CD4-positive, alpha-beta T cell treated with Interleukin-17A for 1 hour (primary cell): Measurements from ENCODE around the gene PTPRG.

Source experiments
- DNase-seq: peaks from one replicate; pipeline ENCODE4 v3.0.0-alpha.2; 2020

PTPRG gene

DNA sequence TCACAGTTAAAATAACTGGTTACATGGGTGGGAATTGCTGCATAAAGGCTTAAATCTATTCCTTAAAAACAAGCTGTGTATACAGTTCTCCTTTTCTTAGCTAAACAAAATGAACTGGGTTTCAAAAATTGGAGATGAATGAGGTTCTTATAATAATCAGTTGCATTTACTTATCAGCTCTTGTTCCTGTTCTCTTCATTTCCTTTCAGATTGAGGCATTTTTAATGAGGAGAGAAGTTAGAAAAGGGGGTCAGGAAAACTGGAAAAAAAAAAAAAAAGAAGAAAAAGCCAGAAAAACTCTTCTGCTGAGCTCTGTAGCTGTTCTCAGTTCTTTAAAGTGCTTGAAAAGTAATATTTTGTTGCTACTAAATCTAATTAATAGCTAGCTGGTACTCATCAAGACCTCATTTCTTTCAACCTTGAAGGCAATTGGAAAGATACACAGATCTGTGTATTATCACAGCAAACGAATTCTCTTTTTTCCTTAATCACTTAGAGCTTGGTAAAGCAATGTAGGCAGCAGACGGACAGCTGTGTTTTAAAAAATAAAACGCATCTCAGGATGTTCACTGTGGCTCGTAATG, 32.2 kb downstream of the PTPRG start:
- no peak for DNase-seq

DNA sequence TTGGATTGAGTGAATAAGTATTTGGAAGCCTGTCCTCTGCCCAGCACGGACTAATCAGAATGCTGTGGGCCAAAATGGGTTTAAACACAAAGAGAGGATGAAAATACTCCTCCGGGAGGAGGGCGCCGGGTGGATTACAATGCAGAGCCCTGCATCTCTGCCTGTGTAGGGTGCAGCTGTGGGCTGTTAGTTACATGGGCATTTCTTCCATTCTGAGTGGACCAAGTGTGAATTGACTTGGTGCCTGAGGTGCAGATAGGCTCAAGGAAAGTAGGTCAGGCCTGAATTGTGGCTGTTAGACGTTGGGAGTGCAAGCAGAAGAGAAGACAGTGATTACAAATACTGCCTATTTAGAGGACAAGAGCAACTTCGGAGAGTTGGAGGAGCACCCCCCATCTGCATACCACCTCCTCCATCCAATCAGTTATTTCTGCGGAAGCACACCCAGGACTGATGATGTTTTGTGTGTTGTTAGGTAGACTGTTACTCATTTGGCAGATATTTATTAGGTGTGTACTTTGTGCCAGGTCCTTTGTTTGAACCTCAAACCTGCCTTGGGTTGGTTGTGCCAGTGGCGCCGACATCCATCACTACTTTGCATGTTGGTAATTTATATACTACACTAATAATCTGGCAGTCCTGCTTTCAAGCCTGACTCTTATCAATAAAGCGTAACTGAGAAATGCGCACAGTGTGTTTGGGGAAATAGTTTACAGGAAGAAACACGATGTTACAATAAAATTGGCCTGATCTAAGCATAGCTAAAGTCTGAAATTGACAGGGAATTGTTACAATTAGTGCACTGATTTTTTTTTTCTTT, 33.0 kb downstream of the PTPRG start:
- no peak for DNase-seq

- no peak for DNase-seq
Measured at GRCh38 chr3:61594964-61595285, 33.6 kb downstream of the PTPRG start.

DNA sequence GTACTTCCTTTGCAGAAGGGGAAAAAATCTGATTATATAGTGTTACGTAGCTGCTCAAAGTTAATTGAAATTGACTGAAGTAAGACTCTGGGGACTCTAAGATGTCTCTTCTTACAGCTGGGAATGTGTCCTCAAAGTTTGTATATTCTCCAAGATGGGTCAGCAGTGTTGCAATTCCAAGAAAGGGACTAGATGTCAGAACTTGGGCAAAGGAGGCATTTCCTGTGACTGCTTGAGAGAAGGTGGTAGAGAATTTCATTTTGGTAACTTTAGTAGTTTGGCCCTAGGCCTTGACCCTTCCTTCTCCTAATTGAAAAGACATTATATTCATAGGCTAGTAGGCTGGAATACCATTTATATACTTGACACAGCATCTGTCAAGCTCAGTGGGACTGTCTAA, 33.9 kb downstream of the PTPRG start:
- DNase-seq, result no peak

GRCh38 chr3:61595826-61596225, 34.5 kb downstream of the PTPRG start:
- no peak for DNase-seq

DNA sequence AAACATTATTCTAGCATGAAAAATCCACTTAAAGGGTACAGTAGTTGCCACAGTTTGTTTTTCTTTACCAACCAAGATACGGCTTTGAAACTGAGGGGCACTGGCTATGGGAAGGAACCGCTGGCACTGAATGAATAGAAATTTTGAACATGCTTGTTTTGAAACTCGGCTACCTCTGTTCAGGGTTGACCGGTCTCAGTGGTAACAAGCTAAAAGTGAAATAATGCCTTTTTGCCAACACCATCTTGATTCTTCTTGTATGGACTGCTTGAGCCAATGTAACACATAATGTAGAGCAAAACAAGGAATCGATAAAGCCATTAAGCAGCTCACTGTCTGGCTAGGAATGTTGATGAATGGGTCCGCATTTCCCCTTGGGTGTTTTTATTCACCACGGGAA, 36.5 kb downstream of the PTPRG start:
- DNase-seq, result no peak

DNA sequence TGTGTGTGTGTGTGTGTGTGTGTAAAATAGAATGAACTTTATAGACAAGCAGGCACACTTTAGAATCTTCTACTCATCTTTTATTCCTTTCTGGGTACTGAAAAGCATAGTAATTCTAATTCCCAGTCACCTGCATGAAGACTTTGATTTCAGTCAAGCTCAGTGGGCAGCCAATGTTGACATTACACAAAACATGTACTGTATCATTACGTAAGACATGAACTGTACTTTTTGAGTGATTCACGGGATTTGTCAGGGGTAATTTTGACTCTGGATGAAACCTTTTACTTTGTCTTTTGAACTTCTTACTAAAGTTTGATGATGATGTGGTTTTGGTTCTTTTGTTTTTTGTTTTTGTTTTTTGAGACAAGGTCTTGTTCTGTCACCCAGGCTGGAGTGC, 38.8 kb downstream of the PTPRG start:
- no peak for DNase-seq

GRCh38 chr3:61601831-61602230, 40.5 kb downstream of the PTPRG start:
- DNase-seq, result no peak

GRCh38 chr3:61602466-61602865, 41.1 kb downstream of the PTPRG start:
- no peak for DNase-seq

- DNase-seq, result no peak
Measured at GRCh38 chr3:61605589-61606175, 44.3 kb downstream of the PTPRG start.

DNA sequence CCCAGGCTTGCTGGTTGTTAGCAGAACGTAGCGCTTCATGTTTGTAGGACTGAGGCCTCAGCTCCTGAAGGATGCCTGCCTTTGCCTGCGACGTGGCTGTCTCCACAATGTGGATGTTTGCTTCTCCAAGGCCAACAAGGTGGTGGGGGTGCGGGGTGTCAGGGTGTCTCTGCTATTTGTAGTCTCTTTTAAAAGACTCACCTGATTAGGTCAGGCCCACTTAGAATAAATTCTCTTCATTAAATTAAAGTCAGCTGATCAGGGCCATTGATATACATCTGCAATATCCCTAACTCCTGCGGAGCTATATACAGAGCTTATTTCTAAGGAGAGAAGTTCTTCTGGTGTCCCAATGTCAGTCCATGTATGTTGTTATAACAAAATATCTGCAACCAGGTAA, 44.8 kb downstream of the PTPRG start:
- no peak for DNase-seq

GRCh38 chr3:61608072-61608471, 46.7 kb downstream of the PTPRG start:
- no peak for DNase-seq

DNA sequence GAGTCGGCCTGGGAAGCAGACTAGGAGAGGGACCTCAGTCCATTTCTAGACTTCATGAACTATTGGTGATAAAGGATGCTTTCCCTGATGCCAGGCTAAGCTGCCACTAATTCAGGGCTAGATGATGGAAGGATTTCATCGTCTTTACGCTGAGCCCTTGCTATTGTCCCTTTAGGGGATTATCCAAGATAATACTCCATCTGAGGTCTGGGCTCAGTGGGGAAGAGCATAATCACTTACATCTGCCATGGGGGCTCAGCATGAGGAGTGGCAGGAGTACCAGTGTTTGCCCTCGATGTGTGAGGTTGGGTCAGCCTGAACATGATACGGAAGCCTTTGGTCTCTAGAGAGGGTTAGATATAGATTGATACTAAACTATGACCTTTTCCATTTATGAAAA, 47.3 kb downstream of the PTPRG start:
- no peak for DNase-seq

GRCh38 chr3:61610316-61610715, 48.9 kb downstream of the PTPRG start:
- no peak for DNase-seq

DNA sequence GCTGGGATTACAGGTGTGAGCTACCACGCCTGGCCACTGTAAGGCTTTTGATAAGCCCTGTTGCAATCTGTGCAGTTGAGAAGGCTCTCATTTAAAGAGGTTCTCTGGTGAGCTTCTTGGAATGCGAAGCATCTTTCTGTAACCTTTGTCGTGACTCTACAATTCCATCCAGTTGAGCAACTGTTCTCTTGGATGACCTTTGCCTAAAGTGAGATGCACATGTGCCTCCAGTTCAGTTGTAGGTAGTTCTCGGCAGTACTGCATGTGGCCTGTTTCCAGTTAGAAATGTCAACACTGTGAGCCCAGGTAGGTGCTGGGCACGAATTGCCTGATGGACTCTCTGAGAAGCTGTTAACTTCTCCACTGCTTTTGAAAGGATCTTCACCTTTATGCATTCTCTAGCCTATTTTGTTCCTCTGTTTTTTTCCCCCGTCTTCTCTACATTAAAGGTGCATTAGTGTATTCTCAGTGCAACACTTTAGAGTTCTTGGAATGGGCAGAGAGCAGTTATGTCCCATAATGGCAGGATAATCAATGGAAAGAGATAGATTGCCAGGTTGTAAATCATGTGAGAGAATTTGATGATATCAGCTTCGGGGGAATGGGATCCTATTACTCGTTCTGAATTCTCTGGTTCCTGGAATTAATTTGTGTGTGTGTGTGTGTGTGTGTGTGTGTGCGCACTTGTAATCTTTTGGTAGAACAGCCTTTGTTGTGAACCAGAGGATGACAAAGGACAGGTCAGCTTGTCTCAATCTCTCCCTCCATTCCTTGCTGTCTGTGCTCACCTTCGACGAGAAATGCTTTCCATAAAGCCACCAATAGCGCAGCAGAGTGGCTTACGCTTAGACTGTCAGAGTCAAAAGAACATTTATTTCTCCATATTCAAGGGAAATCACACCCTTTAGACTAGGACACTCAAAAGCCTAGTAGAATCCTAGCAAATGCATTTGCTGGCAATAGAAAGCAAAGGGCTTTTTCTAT, 51.1 kb downstream of the PTPRG start:
- no peak for DNase-seq

GRCh38 chr3:61613666-61614065, 52.3 kb downstream of the PTPRG start:
- no peak for DNase-seq

GRCh38 chr3:61615643-61616042, 54.3 kb downstream of the PTPRG start:
- DNase-seq, result no peak

GRCh38 chr3:61616586-61616985, 55.2 kb downstream of the PTPRG start:
- no peak for DNase-seq

GRCh38 chr3:61617041-61617440, 55.7 kb downstream of the PTPRG start:
- DNase-seq, result no peak

DNA sequence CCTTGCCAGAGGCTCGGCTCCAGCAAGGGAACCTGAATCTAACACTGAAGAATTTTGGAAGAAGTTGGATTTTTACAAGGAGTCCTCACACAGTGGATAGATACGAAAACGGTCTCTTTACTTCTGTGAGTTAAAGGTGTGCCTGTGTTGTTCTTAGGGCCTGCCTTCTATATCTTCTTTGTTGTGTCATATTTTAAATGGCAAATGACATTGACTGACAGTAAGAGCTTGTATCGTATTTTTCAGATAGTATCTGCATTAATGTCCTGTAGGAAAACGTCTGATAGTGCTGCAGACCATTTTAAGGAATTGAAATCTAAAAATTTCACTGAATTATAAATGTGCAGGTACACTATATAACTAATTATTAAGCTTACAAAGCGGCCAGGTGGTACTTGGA, 56.3 kb downstream of the PTPRG start:
- DNase-seq, result no peak

DNA sequence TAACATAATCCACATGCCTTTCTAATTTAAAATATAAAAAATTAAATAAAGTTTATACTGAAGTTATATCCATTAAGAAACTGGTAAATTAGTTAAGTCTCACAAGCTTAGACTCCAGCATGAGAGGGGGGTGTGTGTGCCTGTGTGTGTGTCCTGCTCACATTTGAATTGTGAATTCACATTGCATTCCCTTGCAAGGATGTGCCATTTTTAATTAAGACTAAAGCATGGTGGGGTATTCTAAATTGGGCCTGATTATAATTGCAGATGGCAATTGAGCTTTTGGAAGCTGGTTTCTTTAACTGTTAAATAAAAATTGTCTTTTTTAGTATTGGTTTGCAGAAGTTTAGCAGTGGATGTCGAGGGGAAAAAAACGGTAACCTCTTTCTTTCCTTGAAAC, 56.9 kb downstream of the PTPRG start:
- no peak for DNase-seq

DNA sequence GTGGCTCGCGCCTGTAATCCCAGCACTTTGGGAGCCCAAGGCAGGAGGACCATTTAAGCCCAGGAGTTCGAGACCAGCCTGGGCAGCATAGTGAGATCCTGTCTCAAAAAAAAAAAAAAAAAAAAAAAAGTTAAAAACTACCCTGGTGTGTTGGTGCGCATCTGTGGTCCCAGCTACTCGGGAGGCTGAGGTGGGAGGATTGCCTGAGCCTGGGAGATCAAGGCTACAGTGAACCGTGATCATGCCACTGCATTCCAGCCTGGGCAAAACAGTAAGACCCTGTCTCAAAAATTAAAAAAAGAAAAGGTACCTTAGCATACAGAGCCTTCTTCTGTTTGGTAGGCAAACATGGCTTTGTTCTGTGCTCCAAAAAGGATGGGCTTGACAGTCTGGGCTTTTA, 57.5 kb downstream of the PTPRG start:
- no peak for DNase-seq

DNA sequence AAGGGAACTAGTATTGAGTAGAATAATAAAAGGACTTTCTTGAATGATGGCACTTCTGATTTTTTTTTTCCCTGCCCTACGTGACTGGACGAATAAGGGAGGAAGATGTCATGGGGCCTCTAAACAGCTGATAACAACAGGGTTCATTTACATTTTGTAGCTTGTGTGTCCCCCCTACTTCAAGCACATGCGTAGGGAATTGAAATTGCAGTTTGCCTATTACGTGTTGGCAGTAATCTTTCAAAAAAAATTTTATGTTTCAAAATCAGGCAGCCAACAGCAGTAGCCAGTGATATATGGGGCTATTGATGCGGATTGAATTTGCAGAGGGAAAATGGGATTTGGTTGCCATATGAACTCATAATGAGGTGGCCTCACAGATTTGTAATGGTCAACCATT, 58.7 kb downstream of the PTPRG start:
- DNase-seq, result no peak
